Erythroblast (primary cell): Measurements from ENCODE around the gene AURKB.

Experiments used
- DNase-seq, 2 experiments: peaks; one replicate each; lab custom pipeline; 2025; lab: John Stamatoyannopoulos, UW
- GATA1 ChIP-seq: IDR thresholded peaks from 2 replicates; pipeline ENCODE4 v1.6.1; 2011; ENCODE audit warnings: low read depth, mild to moderate bottlenecking, control low read depth, low read length, moderate library complexity
- POLR2A ChIP-seq: IDR thresholded peaks from 2 replicates; pipeline ENCODE4 v1.6.1; 2011; ENCODE audit warnings: mild to moderate bottlenecking, low read length

The AURKB gene

DNA sequence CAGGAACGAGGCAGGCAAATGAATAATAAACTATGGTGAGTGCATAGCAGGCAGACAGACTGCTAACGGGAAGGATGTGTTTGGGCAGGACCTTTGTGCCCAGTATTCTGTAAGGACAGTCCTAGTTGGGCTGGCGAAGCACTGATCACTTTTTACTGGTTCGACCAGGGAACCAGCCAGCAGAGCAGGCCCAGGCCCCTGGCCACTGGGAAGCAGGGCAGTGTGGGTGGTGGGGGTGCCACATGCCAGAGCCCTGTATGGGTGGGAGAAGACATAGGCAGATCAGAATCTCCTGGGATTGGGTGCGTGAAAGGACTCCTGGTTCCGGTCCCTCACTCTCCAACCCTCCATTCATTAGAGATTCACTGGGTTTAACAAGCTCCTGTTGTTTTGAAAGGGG lies 43.6 kb downstream of the AURKB start:
- TF ChIP-seq GATA1 (no peak), POLR2A (no peak)
- DNase-seq = no peak

DNA sequence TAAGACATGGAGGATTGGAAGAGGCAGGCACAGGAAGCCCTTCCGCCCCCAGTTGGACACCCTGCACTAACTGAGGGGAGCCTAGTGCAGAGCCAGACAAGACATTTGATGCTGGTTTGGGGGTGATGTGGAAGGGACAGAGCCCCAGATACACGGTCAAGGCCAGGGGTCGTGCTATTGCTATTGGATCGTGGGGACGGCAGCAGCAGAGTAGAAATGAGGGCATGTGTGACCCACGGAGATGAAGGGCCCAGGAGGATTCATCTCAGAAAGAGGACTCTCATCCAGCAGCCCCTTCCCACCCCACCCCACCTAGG lies 45.6 kb downstream of the AURKB start:
- TF ChIP-seq GATA1 (no peak), POLR2A (no peak)

DNA sequence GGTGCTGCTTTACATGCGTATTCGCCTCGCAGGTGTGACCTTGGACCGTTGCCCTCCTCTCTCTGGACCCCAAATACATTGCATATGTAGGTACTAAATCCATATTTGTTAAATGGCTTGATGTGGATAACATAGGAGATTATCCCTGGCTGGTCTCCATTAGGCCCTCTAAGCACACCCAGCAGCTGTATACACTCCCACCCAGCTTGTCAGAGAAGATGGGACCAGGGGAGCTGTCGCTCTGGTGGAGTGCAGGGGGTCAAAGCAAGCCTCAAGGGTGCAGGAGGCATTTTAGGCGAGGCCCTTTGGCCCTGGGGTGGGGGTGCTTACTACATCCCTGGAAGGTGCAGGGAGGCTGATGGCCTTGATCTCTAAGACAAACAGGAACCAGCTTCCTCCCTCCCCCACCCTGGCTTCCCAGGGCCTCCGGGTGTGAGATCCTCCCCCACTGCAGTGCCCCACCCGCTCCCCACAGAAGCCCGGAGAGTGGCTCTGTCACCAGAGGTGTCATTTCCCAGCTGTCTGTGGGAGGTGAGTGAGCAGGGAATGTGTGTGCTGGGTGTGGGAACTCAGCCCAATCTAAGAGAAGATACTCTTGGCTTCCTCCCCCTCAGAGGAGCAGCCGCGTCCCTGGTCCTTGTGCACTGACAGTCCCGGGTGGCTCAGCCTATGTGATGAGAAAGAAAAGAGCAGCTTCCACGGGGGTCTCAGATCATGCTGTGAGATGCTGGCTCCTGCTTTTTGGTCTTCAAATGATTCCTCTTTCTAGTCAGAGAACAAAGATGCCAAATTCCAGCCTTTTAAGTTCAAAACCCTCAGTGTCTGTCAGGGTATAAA lies 46.2 kb downstream of the AURKB start:
- DNase-seq = peak; percentile 65 to 75
- TF ChIP-seq POLR2A = peak; percentile 56
- no peak for TF ChIP-seq GATA1

More for the DNA sequence above, 45.6 kb downstream of the AURKB start:
- no peak for DNase-seq

DNA sequence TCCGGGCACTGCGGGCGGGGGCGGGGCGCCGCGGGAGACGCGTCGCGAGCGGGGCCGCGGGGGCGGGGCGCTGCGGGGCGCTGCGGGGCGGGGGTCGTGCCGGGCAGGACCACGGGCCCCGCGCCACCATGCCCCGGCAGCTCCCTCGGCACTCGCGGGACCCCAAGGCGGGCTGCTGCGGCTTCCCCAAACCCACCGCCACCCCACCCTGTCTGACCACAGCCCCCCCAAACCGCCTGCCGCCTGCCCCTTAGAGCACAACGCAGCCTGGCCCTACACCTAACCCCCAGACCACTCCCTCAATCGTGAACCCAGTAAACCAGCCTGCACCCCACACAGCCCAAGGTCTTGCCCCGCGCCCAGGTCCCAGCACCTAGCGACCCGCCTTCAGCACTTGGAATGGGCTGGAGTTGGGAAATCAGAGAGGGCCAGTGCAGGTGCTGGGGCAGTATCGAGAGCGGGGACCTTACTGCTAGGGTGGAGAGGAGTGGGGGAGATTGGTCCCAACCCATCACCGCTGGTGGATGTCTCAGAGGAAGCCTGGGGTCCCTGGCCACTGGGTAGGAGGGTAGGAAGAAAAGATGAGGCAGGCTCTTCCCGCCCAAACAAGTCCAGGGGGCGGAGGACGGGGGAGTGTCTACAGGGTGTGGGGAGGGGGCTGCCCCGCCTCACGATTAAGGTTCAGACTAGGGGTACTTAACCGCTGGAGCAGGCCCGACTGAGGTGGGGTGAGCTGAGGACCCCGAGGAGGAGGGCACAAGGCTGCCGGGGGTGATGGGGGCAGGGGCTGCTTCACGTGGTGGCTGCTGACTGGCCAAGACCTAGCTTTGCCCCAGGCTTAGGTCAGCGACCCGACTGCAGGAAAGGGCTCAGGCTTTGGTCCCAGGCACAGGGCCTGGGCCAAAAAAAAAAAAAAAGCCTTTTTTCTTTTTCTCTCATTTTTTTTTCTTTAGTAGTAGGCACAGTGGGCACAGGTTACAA lies 47.1 kb downstream of the AURKB start:
- peak; percentile 55 to 67 for DNase-seq
- TF ChIP-seq GATA1 (no peak), POLR2A (no peak)

DNA sequence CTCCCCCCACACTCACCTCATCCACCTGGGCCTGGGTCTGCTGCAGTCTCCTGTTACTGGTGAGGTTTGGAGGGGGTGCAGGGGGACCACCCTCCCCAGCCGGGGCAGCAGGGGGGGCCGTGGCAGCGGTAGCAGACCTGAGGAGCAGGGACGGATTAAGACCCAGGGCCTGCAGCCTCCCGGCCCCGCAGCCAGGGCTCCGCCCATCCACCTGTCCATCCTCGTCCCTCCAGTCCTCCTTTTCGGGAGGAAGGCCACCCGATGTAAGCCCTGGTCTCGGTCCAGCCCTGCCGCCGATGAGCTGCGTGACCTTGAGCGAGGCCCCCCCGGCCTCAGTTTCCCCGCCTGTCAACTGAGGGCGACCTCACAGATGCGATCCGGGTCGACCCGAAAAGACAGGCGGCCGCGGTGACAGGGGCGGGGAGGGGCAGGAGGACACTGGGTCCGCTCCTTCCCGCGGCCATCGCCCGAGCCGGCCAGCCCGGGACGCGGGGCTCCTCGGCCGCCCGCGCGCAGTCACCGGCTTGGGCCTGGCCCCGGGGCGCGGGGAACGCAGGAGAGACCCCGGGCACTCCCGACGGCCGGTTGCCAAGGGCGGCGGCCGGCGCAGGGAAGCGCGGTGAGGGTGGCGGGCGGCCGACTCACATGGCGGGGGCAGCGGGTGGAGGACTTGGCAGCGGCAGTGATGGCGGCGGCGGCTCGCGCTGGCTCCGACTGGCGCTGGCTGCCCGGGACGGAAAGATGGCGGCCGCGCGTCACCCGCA lies 48.0 kb downstream of the AURKB start, which contains the start of gene VAMP2:
Gene VAMP2 (minus strand): TSS at position 716 of the 764 bp plus-strand sequence. CDS start 69 bp downstream, at position 647.
- peak; percentile 88 to 95 for DNase-seq
- TF ChIP-seq POLR2A = peak; percentile 58
- no peak for TF ChIP-seq GATA1

DNA sequence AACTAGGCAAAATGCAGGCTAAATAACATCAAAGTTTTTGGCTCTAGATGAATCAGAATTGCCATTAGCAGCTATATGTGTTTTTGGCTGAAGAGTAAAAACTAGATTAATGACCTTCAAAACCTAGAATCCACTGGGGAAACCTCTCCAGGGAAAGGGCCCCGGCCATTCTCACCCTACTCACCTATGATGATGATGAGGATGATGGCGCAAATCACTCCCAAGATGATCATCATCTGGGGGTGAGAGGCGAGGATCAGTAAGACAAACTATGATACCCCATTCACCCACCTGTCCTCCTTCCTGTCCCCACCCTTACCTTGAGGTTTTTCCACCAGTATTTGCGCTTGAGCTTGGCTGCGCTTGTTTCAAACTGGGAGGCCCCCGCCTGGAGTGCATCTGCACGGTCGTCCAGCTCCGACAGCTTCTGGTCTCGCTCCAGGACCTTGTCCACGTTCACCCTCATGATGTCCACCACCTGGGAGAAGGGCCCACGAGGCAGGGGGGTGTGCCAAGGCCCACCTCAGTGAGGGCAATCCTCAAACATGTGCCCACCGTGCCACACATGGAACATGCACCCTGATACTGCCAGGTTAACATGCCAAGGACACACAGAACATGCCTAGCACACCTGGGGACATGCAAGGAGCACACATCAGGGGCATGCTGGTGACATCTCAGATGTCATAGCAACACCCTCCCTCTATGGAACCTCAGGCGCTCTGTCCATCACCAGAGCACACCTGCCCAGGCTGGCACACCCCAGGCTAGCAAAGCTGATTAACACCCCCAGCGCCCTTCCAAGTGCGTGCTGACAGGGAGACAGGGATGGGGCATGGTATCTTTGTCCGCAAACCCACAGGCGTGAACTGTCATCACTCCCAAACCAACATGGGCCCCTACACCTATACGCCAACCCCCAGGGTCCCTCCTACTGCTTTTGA lies 48.8 kb downstream of the AURKB start:
- no peak for DNase-seq
- TF ChIP-seq POLR2A = no peak
- no peak for TF ChIP-seq GATA1

DNA sequence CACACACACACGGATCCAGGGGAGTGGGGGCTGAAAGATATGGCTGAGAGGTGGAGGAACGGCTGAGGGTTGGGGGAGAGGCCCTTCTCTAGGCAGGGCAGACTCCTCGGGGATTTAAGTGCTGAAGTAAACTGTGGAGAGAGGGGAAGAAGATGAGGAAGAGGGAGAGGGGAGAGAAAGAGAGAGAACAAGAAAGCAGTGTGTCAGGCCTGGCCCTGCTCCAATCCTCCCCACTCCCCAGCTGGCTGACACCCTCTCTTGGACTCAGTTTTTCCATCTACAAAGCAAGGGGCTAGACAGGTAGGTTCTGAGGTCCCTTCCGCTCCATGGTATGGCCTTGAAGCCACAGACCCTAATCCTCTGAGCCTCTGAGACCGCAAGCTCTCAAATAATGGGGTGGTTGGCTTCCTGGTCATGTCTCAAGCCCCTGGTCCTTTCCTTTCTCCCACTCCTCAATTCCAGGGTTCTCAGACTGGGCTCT lies 49.6 kb downstream of the AURKB start:
- no peak for TF ChIP-seq POLR2A
- TF ChIP-seq GATA1 = no peak
- no peak for DNase-seq

DNA sequence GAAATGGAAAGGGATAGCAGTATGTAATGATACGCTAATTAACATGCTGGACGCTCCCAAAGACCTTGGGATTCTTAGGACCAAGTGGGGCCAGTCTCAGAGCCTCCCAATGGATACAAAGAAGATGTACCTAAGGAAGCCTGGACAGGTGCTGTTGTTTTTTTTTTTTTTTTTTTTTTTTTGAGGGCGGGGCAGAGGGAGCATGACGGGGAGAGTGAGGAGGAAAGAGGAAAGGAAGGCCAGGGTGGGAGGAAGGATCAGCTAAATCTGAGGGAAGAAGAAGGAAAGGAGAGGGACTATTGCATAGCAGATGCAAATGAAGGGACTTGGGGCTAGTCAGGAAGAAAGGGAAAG lies 50.2 kb downstream of the AURKB start:
- TF ChIP-seq GATA1 = no peak
- TF ChIP-seq POLR2A = no peak
- DNase-seq = no peak

DNA sequence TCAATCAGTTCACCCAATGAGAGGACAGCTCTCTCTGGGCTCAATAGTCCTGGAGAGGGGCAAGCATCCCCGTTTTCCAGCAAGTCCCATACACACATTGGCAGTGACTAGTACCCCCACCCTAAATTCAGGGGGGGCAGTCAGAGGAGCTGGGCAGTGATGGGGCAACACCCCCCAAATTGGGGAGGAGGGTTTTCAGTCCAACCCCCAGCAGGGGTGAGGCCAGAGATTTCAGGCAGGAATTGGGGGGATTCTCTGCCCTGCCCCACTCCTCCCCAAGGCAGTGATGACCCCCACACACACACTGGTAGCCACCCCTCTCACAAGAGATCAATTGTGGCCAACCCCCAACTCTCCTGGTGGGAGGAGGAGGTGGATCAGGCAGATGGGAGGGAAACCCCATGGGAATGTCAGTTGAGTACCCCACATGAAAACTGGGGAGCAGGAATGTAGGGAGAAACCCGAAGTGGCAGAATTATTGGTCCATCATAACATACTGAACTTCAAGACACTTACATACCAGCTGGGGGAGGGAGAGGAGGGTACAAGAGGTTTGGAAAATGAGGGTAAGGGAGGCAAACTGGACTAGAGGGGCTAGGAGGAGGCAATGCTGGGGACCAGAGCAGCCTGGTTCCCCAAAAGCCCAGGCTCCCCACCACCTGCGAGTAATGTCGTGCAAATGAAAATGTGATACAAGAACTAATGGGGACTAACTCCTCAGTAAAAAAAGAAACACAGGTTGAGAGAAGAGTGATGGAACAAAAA lies 50.7 kb downstream of the AURKB start:
- TF ChIP-seq GATA1 (no peak), POLR2A (no peak)
- DNase-seq = no peak

DNA sequence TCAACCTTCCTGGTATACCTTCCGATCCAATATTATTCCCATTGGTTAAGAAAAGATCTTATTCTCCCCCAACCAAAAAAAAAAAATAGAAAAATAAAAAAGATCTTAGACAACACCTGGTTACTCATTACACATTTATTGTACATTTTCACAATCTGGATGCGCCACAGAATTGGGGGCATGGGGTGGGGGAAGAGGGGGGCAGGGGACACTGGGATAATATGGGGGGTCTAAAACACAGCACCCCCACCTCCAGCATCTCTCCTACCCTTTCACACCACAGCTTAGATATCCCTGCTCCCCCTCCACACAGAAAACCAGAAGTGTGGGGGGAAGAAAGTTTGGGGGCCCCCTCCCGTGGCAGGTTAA lies 51.4 kb downstream of the AURKB start:
- TF ChIP-seq POLR2A = no peak
- no peak for TF ChIP-seq GATA1
- no peak for DNase-seq

DNA sequence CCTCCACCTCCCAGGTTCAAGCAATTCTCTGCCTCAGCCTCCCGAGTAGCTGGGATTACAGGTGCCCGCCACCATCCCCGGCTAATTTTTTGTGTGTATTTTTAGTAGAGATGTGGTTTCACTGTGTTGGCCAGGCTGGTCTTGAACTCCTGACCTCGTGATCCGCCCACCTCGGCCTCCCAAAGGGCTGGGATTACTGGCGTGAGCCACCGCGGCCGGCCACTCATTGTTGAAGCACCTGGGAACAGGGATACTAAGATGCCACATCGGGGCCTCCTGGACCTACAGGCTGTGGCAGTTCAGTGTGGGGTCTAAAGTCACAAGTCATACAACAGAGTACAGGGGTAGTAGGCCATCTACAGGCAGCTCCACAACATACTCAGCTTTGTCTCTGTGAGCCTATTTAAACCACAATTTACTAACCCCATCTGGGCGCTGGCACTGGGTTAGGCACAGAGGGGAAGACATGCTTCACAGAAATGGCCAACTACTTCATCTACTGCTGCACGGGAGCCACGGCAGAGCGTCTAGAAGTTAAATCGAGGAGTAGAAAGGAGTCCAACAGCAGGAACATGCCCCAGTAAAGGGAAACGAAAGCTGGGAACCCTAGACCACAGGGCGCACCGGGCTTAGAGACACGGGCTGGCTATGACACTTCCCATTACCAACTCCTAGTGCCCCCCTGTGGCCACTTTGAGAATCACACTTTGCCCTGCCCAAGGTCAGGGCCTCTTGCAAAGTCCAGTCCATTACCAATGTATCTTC lies 51.9 kb downstream of the AURKB start:
- DNase-seq = peak; percentile 88 to 93
- TF ChIP-seq GATA1 (no peak), POLR2A (no peak)
